Measurements from ENCODE around the gene ARAP2.

ARAP2 gene

GRCh38 chr4:36086261-36086786, 158.0 kb downstream of the ARAP2 start:
- Histone ChIP-seq H3K27me3 (ENCODE audit: insufficient read depth, low read depth) (no peaks in the 10 kb centered on the region), H2AFZ (ENCODE audit: low read depth) (no peak overlapping the region), H3K9ac (no peak overlapping the region), H3K36me3 (ENCODE audit: insufficient read depth) (no peaks in the 10 kb centered on the region), H3K27ac (no peak overlapping the region), H3K4me2 (no peak overlapping the region), H3K4me3 (IDR thresholded peaks at IDR 0.05; ENCODE audit: insufficient read depth, low read depth, low read length) (no peak overlapping the region), H3K79me2 (ENCODE audit: insufficient read depth, low read depth) (no peaks in the 10 kb centered on the region), H4K20me1 (ENCODE audit: insufficient read depth) (no peaks in the 10 kb centered on the region), H3K4me1 (ENCODE audit: low read depth, poor library complexity, severe bottlenecking) (no peaks in the 10 kb centered on the region)
- no peak for TF ChIP-seq CTCF (conservative IDR thresholded peaks at IDR 0.05; ENCODE audit: low read depth, low read length)

GRCh38 chr4:36082817-36083216, 161.5 kb downstream of the ARAP2 start:
- H4K20me1 ChIP-seq (ENCODE audit: insufficient read depth): no peaks in the 10 kb centered on the region
- H3K9ac ChIP-seq: no peak overlapping the region
- H3K4me3 ChIP-seq (IDR thresholded peaks at IDR 0.05; ENCODE audit: insufficient read depth, low read depth, low read length): no peak overlapping the region
- H3K27ac ChIP-seq: no peak overlapping the region
- no peaks in the 10 kb centered on the region for H3K36me3 ChIP-seq (ENCODE audit: insufficient read depth)
- no peaks in the 10 kb centered on the region for H3K4me1 ChIP-seq (ENCODE audit: low read depth, poor library complexity, severe bottlenecking)
- no peak overlapping the region for H2AFZ ChIP-seq (ENCODE audit: low read depth)
- no peak overlapping the region for H3K4me2 ChIP-seq
- no peaks in the 10 kb centered on the region for H3K27me3 ChIP-seq (ENCODE audit: insufficient read depth, low read depth)
- H3K79me2 ChIP-seq (ENCODE audit: insufficient read depth, low read depth): no peaks in the 10 kb centered on the region
- TF ChIP-seq CTCF (conservative IDR thresholded peaks at IDR 0.05; ENCODE audit: low read depth, low read length): no peak

DNA sequence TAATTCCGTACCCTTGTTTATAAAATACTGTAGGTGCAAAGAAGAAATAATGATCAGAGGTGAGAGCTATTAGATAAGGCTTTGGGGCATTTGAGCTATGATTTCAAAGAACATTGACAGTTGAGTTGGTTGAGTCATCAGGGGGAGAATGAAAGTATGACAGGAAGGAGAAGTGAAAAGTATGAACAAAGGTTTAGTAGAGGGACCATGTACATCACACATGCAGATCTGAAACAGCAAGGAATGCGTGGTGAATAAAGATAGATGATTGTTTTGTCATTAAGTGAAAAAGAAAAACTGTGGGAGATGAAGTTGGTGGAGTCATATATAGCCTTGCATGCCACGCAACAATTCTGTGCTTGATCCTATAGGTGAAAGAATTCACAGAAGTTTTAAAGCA, 163.1 kb downstream of the ARAP2 start:
- no peaks in the 10 kb centered on the region for H4K20me1 ChIP-seq (ENCODE audit: insufficient read depth)
- no peaks in the 10 kb centered on the region for H3K4me1 ChIP-seq (ENCODE audit: low read depth, poor library complexity, severe bottlenecking)

DNA sequence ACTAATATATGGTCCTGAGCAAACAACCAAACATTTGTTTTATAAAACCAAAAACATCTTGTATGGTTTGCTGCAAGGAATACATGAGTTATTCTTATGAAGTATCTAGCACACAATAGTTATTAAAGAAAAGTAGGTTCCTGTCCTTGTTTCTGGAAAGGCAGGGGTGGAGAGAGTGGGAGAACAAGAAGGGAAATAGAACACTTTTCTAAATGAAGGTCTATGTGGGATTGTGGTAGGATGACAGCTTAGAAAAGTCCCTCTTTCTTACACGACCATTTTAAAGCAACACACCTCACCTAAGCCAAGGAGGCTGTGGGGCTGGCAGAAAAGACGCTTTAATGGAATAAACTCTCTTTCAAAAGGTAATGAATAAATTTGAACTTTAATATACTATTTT, 164.6 kb downstream of the ARAP2 start:
- Histone ChIP-seq H3K4me2 (no peak overlapping the region), H3K9ac (no peak overlapping the region), H3K27me3 (ENCODE audit: insufficient read depth, low read depth) (no peaks in the 10 kb centered on the region), H2AFZ (ENCODE audit: low read depth) (no peak overlapping the region), H3K36me3 (ENCODE audit: insufficient read depth) (no peaks in the 10 kb centered on the region), H3K4me3 (IDR thresholded peaks at IDR 0.05; ENCODE audit: insufficient read depth, low read depth, low read length) (no peak overlapping the region), H3K79me2 (ENCODE audit: insufficient read depth, low read depth) (no peaks in the 10 kb centered on the region), H3K27ac (no peak overlapping the region), H4K20me1 (ENCODE audit: insufficient read depth) (no peaks in the 10 kb centered on the region), H3K4me1 (ENCODE audit: low read depth, poor library complexity, severe bottlenecking) (no peaks in the 10 kb centered on the region)
- TF ChIP-seq CTCF (conservative IDR thresholded peaks at IDR 0.05; ENCODE audit: low read depth, low read length): no peak

More for the DNA sequence above, 163.1 kb downstream of the ARAP2 start:
- Histone ChIP-seq H2AFZ (ENCODE audit: low read depth) (no peak overlapping the region), H3K27me3 (ENCODE audit: insufficient read depth, low read depth) (no peaks in the 10 kb centered on the region), H3K36me3 (ENCODE audit: insufficient read depth) (no peaks in the 10 kb centered on the region), H3K9ac (no peak overlapping the region), H3K4me3 (IDR thresholded peaks at IDR 0.05; ENCODE audit: insufficient read depth, low read depth, low read length) (no peak overlapping the region), H3K4me2 (no peak overlapping the region), H3K79me2 (ENCODE audit: insufficient read depth, low read depth) (no peaks in the 10 kb centered on the region), H3K27ac (no peak overlapping the region)
- TF ChIP-seq CTCF (conservative IDR thresholded peaks at IDR 0.05; ENCODE audit: low read depth, low read length): no peak

All from KMS-11 (cell line).